Stimulated activated CD8-positive, alpha-beta memory T cell treated with anti-CD3 and anti-CD28 coated beads, Interleukin-15, amount 100 ng/mL, for 4 hours (primary cell): ENCODE measurements around the gene GFAP.

ENCODE experiments used
- DNase-seq, 2 donors: peaks; one replicate each; pipeline ENCODE4 v3.0.0-alpha.2; 2020; ENCODE audit warnings: low read depth in 2 of 2

GFAP gene

DNA sequence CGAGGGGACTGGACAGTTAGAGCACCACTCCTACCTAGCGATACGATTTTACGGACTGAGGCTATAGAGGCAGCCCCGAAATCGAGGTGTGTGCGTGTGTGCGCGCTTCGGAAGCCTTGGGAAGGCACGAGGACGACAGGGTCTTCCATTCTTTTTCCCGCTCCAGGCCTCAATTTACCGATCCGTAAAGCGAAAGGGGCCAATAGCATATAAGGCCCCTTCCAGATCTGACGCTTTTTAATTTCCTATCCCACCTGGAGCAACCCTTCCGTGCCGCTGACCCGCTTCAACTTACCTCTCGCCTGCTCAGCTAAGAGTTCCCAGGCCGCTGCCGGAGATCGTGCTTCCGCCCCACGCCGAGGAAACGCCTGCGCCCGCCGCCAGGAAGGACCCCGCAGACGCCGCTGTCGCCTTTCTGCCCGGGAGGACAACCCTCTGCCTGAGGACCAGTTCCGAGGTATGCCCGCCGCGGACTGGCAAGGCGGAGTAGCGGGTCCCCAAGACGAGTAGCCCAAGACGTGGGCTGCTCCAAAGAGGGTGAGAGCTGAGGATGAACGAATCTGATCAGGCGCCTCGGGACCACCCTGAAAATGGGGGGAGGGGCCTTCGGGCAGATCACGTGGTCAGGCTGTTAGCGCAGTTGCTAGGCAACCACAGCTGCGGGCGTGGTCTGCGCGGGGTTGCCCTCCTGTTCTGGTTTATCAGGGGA is 16.1 kb downstream of the GFAP start, which contains the start of gene EFTUD2:
Gene EFTUD2, minus strand, starts transcription at position 372 of the 709 bp plus-strand sequence. CDS start 4,924 bp downstream, outside the sequence.
- peak; percentile 85 to 86 for DNase-seq

DNA sequence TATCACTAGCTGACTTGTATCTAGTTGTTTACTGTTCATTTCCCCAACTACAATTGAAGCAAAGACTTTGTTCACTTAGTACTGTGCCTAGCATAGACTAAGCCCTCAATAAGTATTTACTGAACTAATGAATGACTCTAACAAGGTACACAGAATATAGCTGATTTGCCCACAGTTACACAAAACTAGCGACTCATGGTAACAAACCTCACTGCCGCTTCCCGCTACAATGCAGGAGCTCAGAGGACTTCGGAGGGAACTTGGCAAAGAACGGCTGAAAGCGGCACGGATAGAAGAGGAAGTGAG is 16.6 kb downstream of the GFAP start:
- no peak for DNase-seq

DNA sequence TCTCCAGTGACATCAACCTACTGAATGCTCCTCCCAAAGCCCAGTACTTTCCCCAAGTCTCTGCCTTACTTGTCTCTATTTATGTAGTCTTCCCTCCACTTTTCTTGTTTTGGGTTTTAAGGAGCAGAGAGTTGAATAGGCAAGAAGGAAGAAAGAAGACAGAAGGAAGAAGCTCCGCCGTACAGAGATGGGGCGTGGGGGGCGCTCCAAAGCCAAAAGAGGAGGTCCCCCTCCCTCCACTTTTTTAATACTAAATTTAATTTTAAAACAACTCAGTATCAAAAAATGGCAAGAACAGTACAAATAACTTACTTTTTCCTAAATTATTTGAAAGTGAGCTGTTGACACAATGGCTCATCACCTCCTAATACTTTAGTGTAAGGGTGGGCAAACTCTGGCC is 20.7 kb downstream of the GFAP start:
- no peak for DNase-seq

DNA sequence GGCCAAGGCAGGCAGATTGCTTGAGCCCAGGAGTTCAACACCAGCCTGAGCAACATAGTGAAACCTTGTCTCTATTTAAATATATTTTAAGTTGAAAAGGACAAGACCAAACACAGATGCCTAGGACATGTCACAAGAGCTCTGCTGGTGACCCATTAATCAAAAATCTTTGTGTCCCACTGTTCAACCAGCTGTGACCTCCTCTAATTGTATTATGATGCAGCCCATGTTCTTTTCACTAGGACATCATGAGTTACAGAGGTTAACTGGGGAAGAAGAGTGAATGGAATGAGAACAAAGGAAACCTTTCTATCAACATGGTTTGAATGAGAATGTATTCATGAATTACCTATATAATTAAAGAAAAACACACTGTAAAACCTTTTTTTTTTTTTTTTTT is 23.1 kb downstream of the GFAP start:
- no peak for DNase-seq

DNA sequence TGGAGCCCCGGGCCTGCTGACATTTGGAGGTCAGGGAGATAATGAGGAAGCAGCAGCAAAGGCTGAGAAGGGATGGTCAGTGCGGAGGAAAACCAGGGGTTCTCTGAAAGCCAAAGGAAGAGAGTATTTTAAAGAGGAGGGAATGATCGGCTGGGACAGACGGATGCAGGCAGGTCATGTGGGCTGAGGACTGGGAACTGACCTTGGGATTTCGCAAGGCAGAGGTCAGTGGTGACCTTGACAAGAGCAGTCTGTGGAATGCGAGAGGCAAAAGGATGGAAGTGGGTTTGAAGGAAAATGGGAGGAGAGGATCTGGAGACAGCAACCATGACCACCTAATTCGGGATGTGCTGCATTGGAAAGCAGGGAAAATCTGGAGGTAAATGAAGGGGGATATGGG is 26.3 kb downstream of the GFAP start:
- no peak for DNase-seq

DNA sequence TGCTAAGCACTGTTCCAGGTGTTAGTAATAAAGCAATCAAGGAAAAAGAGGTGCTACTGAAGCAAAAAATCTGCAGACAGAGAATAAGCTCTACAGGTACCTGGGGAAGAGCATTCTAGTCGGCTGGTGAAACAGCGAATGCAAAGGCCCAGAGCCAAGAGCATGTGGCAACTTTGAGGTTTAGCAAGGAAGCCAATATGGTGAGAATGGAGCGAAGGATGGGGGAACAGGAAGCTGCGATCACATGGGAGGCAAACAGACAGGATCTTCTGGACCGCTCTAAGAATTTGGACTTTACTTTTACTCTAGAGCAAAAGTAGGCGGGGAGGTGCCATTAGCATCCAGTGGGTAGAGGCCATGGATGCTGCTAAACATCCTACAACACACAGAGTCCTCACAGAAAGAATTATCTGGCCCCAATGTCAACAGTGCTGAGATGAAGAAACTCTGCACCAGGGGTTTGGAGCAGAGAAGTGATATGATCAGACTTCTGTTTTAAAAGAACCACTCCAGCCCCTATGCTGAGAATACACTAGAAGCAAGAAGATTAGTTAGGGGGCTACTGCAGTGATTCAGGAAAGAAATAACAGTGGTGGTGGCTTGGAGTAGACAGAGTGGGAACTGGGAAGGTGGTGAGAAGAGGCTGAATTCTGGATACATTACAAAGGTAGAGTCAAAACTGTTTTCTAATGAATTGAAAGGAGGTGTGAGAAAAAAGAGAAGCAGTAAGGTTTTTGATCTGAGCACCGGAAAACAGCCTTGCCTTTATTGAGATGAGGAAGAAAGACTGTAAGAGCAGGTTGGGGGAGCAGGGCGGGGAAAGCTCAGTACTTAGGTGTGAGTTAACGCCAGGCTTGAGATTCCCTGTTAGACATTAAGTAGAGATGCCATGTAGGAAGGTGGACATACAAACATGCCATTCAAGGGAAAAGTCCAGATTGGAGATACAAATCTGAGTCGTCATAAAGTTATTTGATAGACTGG is 27.0 kb downstream of the GFAP start:
- DNase-seq: no peak

DNA sequence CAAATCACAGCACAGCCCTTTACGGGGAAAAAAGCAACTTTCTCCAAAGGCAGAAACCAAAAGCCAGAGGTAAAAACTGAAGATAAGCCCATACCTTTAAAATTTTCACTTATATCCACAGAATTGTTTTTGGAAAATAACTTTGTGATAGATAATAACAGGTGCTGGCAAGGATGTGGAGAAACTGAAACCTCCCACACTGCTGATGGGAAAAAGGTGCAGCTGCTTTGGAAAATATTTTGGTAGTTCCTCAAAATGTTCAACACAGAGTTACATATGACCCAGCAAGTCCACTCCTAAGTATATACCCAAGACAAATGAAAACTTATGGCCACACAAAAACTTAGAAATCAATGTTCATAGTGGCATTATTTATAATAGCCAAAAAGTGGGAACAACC is 28.3 kb downstream of the GFAP start:
- no peak for DNase-seq

DNA sequence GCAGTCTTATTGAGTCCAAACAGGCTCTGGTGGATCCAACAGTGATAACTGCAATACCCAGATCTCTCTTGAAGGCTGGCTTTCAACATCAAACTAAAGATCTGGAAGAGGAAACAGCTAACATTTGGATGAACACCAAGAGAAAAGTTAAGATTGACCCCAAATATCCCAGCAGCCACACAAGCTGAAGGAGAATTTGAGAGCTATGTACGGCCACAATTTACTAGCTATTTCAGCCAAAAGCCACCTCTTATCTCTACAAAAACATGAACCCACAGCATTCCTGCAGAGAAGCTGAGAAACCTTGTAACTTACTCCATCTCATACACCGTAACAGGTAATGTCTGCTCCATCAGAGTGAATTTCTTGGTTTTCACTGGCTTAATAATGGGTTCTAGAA is 30.4 kb downstream of the GFAP start:
- no peak for DNase-seq

DNA sequence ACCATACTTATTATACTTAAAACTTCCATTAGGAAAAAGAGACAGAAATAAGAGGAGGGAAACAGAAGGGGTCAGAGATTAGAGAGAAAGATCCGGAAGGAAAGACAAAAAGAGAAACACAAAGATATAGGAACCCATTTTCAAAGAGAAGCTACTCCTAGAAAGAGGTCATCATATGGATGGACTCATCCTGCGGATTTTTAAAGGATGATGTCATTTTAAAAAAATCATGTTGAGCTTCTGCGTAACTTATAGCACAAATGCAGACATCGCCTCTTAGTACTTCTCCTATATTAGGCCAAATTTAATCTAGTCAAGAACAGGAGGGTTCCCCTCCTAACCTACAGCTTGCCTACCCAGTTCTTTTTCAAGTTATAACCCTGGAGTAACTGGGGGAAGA is 34.2 kb downstream of the GFAP start:
- no peak for DNase-seq

DNA sequence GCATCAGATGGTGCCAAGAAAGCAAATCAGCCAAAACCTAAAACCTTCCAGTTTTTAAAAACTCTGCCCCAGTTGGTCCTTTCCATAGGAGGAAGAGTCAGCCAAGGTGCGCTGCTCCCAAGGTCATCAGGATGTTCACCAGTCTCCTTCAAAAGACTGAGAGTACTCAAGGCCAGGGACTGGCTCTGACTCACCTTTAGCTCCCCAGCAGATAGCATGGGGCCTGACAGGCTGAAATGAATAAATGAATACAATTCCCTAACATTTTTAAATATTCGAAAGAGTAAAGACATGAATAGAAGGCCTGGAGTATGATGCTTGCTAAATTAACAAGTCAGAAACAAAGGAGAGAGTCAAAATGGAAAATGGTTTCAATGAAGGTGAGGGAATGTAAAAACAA is 35.2 kb downstream of the GFAP start:
- no peak for DNase-seq

DNA sequence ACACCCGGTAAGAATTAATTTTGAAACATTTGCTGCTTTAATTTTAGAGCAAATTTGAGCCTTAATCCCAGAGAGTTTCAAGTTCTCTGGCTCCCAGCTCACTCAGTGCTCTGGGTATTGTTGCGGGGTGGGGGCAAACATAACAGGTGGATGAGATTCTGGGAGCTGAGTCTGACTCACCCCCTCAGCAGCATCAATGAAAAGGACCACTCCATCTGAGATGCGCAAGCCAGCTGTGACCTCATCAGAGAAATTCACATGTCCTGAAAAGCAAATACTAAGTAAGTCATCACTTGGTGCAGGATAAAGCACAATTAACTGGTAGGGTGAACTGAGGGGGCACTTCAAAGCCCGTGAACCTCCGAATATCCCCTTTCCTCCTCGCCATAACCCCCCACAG is 35.9 kb downstream of the GFAP start:
- no peak for DNase-seq

DNA sequence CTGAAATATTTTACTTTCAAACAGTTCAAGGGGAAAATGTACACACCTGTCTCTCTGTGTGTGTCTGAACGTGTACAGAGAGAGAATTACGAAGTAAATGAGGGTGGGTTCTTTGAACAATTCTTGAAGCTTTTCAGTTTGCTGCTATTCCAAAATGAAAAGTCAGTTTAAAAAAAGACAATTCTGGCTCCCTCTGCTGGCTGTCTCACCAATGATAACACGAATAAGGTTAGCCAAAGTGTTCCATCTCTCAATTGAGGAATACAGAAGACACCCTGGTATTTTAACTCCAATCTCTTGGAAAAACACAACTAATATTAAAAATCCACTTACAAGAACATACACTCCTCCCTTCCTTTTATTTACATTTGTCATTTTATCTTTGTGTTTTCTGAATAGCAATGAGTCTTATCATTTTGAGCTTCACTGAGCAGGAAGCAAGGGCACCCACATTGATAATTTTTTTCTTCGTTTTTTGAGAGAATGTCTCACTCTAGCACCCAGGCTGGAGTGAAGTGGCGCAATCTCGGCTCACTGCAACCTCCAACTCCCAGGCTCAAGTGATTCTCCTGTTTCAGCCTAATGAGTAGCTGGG is 36.6 kb downstream of the GFAP start:
- DNase-seq: no peak

DNA sequence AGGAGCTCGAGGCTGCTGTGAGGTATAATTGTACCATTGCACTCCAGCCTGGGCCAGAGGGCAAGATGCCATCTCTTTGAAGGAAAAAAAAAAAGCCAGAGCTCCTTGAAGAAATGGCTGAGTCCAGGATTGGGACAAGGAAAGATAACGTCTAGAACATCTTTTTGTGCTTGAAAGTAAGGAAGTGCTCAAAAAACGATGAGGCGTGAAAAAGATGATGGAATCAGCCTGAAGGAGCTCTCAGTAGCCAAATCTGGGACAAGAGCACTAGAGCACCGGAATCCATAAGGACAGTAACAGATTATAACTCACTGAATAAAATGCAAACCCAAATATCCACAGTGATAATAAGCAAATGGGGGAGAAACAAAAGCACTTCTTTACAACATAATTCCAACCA is 38.2 kb downstream of the GFAP start:
- no peak for DNase-seq

DNA sequence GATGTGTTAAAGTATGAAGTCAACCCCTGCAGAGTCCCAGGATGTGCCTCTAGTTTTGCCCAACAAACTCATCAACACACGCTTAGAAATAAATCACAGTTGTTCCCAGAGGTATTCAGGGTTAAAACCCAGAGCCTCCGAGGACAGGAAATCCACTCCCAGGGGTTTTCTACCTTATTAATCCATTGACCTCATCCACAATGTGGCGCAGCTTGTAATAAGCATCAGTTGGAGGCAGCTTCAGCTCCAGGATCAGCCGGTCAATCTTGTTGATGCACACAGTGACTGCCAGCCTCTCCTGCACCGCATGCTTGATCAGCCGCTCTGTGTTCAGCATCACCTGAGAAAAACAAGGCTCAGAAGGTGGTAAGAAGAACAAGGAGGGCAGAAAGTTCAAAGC is 39.5 kb downstream of the GFAP start:
- DNase-seq: no peak

DNA sequence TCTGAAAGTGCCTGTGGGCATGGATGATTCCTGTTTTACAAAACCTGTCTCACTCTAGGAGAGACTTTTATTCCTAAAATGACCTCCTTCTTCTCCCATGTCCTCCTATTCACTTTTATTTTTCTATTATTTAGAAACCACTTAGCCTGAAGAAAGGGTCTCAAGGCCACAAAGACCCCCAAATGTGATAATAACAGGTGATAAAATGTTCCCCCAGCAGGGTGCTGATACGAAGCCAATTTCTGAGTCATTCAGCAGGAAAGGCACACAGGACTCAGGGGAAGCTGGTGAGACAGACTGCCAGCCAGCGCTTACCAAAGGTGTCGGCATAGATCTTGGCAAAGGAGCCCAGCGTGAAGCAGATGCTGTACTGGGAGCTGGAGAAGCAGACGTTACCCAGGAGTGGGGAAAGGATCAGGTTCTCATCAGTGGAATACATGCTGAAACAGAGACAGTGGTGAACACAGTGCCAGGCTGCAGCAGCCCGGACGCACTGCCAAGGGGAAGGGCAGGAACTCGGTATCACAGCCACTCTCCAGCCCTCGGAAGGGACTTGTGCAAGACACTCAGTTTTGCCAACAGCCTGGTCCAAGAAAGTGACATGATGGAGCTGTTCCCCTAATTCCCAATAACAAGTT is 43.0 kb downstream of the GFAP start:
- DNase-seq: no peak

DNA sequence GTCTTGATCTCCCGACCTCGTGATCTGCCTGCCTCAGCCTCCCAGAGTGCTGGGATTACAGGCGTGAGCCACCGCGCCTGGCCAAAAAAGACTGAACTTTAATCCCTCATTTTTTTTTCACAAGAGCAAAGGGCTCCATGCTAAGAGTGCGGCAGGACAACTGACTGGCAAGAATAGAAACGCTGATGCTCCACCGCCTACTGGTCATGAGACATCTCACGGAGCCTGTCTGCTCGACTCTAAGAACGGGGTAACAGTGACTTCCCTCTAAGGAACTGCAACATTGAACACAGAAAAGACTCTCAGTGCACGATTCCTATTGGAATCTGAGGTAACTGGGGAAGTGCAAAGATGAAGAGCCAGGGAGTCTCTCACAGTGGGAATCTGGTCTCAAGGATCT is 43.7 kb downstream of the GFAP start:
- DNase-seq: no peak

DNA sequence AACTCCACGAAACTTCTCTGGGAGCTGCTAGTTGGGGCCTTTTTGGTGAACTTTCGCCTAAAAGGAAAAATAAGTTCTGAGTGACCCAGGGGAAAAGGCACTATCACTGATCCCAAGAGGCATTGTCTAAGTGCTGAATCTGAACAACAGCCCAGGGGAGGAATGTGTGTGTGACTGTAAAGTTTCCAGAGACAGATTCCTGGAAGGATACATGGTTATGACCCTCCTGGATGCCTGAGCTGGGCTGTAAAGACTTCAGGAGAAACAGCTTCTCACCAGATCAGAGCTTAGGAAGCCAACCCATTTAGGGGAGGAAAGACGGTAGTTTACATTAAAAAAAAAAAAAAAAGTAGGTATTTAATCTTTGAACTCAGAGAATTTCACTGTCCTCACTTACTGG is 47.5 kb downstream of the GFAP start:
- no peak for DNase-seq

DNA sequence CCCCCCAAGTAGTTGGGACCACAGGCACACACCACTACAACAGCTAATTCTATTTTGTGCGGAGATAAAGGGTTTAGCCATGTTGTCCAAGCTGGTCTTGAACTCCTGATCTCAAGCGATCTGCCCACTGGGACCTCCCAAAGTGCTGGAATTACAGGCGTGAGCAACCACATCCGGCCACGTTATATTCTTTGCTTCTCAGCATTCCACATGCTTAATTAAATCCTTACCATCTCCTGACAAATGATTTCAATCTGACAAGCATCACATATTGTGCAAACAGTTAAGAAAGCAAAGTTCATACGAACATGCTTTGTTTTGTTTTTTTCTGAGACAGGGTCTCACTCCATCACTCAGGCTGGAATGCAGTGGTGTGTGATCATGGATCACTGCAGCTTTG is 49.4 kb downstream of the GFAP start:
- DNase-seq: no peak

DNA sequence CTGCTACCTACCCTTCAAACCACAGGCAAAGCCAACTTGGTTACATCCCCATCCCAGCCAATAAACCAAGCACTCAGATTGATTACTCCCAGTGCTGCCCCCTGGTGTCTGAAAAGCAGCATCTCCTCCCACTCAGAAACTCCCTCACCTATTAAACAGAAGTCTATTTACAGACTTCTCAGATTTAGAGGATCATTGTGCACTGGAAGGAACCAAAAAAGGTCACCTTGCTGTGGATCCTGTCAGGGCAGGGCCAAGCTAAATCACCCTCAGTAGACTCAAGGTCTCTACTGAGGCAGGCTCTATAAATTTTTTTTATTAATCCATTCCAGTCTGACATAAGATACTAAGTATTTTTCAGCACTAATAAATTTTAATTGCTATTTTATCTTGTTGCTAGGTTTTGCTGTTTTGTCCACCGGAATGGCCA is 50.1 kb downstream of the GFAP start:
- peak; percentile 8 to 38 for DNase-seq

DNA sequence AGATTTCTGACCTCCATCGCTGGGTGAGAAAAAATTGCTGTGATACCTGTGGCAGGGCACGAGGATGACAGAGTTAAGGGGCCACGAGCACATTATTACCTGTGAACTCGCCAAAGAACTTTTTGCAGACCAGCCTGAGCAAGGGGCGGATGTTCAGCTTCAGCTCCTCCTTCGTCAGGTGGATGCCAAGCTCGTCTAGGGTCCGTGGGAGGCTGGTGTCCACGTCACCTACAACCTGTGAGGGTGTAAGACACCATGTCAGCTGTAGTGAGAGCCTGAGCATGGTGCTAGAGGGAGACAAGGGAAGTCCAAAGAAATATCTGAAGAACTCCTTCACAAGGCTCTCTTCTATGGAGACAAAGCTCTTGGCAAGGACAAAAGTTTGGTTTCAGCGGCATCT is 50.5 kb downstream of the GFAP start:
- DNase-seq: no peak

DNA sequence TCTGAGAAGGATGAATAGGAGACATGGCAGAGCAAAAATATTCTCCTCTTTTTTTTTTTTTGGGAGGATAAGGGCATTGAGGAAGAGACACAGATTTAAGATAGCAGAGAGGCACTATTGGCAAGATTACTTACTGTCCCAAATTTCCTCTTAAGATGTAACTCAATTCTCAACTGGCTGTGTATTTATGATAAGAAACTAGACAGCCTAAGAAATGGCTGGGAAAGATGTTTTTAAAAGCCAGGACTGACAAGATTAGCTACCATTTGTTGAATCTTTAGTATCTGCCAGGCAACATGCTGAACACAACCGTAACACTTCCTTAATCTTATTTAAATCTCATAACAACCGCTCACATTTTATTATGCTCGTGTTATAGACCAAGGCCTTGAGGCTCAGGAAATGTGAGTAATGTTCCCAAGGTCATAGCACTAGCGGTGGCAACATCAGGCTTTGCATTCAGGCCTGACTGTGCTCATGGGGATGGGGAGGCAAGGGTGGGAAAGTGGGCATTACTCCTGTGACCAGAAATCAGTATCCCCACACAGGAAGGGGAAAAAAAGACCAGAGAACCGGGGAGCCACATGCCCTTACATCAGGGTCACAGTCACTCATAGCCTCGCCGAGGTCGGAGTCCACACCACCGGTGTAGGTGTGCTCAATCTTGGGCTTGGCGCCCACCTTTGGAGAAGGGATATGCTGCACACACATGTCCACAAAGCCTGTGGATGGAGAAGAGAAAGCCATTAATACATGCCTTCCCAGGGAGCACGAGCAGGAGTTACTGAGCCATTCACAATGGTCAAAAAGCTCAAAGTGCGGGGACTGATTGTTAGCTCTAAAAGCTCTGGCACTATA is 52.0 kb downstream of the GFAP start:
- no peak for DNase-seq
